WERI-Rb-1 (cell line): ENCODE data around the gene KRTAP4-11.
"Not testable (repeated sequence)": the region's sequence is repeated elsewhere in the genome, so short reads cannot be mapped to it uniquely, and the experiment has no call there.

Source experiments
- DNase-seq: peaks from one replicate; pipeline ENCODE4 v3.0.0-alpha.2; 2020
- H3K27ac ChIP-seq: fragments of 250-450 bp; sonication (Bioruptor Pico); 2 replicates; pipeline ENCODE4 v1.5.1; 2020; ENCODE audit warnings: mild to moderate bottlenecking, moderate library complexity
- H3K27me3 ChIP-seq: fragments of 250-450 bp; sonication (Bioruptor Pico); 2 replicates; pipeline ENCODE4 v1.5.1; 2021; ENCODE audit warnings: mild to moderate bottlenecking, low read depth, moderate library complexity; ENCODE audit not compliant: insufficient read depth, severe bottlenecking
- H3K36me3 ChIP-seq: fragments of 250-450 bp; sonication (Bioruptor Pico); 2 replicates; pipeline ENCODE4 v1.5.1; 2020; ENCODE audit warnings: mild to moderate bottlenecking, moderate library complexity
- H3K4me3 ChIP-seq: 2 replicates; pipeline ENCODE4 v1.5.1; 2011; ENCODE audit warnings: low read depth, mild to moderate bottlenecking, control low read depth, low read length
- H3K9me3 ChIP-seq: fragments of 250-450 bp; sonication (Bioruptor Pico); 2 replicates; pipeline ENCODE4 v1.5.1; 2021; ENCODE audit warnings: mild to moderate bottlenecking, moderate library complexity; ENCODE audit not compliant: severe bottlenecking
- CTCF ChIP-seq: IDR thresholded peaks from 2 replicates; pipeline ENCODE4 v1.5.1; 2011; ENCODE audit warnings: low read depth, mild to moderate bottlenecking, control low read depth, inconsistent platforms, low read length

Gene KRTAP4-11

GRCh38 chr17:41116297-41116696 lies 1.9 kb downstream of the KRTAP4-11 start:
- H3K9me3 ChIP-seq: peaks cover 18% of the 10 kb centered on the region
- H3K36me3 ChIP-seq: no peaks in the 10 kb centered on the region
- H3K27ac ChIP-seq: no peak overlapping the region
- no peak for TF ChIP-seq CTCF
- no peak overlapping the region for H3K4me3 ChIP-seq
- no peak for DNase-seq
- H3K27me3 ChIP-seq: peaks cover 42% of the 10 kb centered on the region

- H3K36me3 ChIP-seq: no peaks in the 10 kb centered on the region
- H3K9me3 ChIP-seq: peaks cover 22% of the 10 kb centered on the region
- DNase-seq: no peak
- TF ChIP-seq CTCF: no peak
- H3K27me3 ChIP-seq: peaks cover 45% of the 10 kb centered on the region
- H3K4me3 ChIP-seq: no peak overlapping the region
- H3K27ac ChIP-seq: no peak overlapping the region
Observed at GRCh38 chr17:41111151-41111885, 6.9 kb downstream of the KRTAP4-11 start.

- not testable (repeated sequence) for H3K27ac ChIP-seq
- peaks cover 20% of the 10 kb centered on the region for H3K9me3 ChIP-seq
Observed at GRCh38 chr17:41108728-41109386, 9.3 kb downstream of the KRTAP4-11 start.

GRCh38 chr17:41107941-41108450 lies 10.2 kb downstream of the KRTAP4-11 start:
- no peak for TF ChIP-seq CTCF
- no peak for DNase-seq
- no peak overlapping the region for H3K27ac ChIP-seq
- peaks cover 14% of the 10 kb centered on the region for H3K9me3 ChIP-seq
- no peak overlapping the region for H3K4me3 ChIP-seq
- H3K27me3 ChIP-seq: peaks cover 28% of the 10 kb centered on the region
- no peaks in the 10 kb centered on the region for H3K36me3 ChIP-seq

More at GRCh38 chr17:41108728-41109386, 9.3 kb downstream of the KRTAP4-11 start:
- not testable (repeated sequence) for H3K4me3 ChIP-seq, H3K36me3 ChIP-seq, DNase-seq
- peaks cover 33% of the 10 kb centered on the region for H3K27me3 ChIP-seq

- H3K9me3 ChIP-seq, H3K4me3 ChIP-seq, DNase-seq, H3K36me3 ChIP-seq, H3K27ac ChIP-seq: not testable (repeated sequence)
- H3K27me3 ChIP-seq: peaks cover 28% of the 10 kb centered on the region
Observed at GRCh38 chr17:41105347-41105746, 12.8 kb downstream of the KRTAP4-11 start, which contains the start of gene KRTAP4-9. TSS of gene KRTAP4-9 (plus strand) at chr17:41105389. CDS start at chr17:41105389, 0 bp downstream.

GRCh38 chr17:41104386-41105038 lies 13.7 kb downstream of the KRTAP4-11 start:
- not testable (repeated sequence) for H3K27ac ChIP-seq, DNase-seq, H3K36me3 ChIP-seq, H3K9me3 ChIP-seq, H3K4me3 ChIP-seq
- H3K27me3 ChIP-seq: peaks cover 28% of the 10 kb centered on the region

GRCh38 chr17:41103896-41104295 lies 14.3 kb downstream of the KRTAP4-11 start:
- Histone ChIP-seq H3K27ac (no peak overlapping the region), H3K9me3 (no peaks in the 10 kb centered on the region), H3K27me3 (peaks cover 28% of the 10 kb centered on the region), H3K36me3 (no peaks in the 10 kb centered on the region), H3K4me3 (no peak overlapping the region)
- no peak for DNase-seq
- no peak for TF ChIP-seq CTCF
